Measurements from ENCODE around the gene GRID1.

DNA sequence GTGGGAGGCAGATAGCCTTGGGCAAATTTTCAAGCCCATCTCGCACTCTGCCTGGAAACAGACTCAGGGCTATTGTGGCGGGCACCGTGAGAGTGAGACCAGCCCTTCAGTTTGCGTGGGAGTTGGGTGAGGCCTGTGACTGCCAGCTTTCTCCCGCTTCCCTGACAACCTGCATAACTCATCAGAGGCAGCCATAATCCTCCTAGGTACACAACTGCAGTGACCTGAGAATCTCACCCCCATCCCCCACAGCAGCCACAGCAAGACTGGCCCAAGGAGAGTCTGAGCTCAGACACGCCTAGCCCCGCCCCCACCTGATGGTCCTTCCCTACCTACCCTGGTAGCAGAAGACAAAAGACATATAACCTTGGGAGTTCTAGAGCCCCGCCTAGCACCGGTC lies 275.4 kb downstream of the GRID1 start:
- TF ChIP-seq, protein P1, sequence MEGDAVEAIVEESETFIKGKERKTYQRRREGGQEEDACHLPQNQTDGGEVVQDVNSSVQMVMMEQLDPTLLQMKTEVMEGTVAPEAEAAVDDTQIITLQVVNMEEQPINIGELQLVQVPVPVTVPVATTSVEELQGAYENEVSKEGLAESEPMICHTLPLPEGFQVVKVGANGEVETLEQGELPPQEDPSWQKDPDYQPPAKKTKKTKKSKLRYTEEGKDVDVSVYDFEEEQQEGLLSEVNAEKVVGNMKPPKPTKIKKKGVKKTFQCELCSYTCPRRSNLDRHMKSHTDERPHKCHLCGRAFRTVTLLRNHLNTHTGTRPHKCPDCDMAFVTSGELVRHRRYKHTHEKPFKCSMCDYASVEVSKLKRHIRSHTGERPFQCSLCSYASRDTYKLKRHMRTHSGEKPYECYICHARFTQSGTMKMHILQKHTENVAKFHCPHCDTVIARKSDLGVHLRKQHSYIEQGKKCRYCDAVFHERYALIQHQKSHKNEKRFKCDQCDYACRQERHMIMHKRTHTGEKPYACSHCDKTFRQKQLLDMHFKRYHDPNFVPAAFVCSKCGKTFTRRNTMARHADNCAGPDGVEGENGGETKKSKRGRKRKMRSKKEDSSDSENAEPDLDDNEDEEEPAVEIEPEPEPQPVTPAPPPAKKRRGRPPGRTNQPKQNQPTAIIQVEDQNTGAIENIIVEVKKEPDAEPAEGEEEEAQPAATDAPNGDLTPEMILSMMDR (IDR thresholded peaks at IDR 0.05) = no peak
- no peak for TF ChIP-seq POLR2A (IDR thresholded peaks at IDR 0.05)
